ENCODE results near the gene ASPA. TPM values are rescaled to one million over a fixed set of nuclear protein-coding genes. Genes with fewer than 3 reads are reported as not detected.

The ASPA gene
- total and polyA plus RNA-seq, 2 donors (not counting 3 experiments of a cell fraction or from before 2014, with no cell fraction given): 0.01 TPM; not detected in 1

DNA sequence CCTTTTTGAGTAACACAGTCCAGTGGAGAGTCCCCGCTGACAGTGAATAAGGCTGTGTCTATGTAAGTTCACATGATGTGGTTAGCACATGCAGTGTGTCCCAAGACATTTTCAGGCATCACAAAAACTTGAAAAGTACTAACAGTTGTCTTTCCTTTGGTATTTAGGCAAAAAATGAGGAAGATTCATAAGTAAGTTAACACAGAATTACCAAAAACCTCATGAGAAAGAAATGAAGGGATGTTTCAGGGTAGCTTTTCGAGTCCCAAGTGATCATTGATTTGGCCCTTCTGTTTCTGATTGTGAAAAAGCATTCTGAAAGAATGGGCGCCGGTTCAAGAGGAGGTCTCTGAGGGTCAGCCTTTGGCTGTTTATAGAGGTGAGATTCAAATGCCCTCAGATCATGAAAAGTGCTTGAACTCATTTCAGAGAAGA lies 529 bp upstream of the ASPA start:
- FAIRE-seq: no peak

DNA sequence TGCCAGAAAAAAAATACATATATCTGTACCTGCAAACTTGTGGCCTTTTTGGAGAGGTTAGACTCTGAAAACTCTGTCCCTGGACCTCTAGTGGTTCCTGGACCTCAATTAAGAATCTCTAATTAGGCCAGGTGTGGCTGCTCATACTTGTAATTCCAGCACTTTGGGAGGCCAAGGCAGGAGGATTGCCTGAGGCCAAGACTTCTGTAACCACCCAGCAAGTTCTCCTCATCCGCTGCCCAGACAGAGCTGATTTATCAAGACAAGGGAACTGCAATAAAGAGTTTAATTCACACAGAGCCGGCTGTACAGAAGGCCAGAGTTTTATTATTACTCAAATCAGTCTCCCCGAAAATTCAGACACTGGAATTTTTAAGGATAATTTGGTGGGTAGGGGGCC lies 4.2 kb downstream of the ASPA start:
- dilution Hi-C loops (cut with MboI; ENCODE audit: extremely low pct_ligation_motif_present, low sequenced_read_pairs): no loop called here

More for the DNA sequence above, 529 bp upstream of the ASPA start:
- intact Hi-C loops (cut with micrococcal nuclease) (no loop called here), dilution Hi-C loops (cut with MboI; ENCODE audit: extremely low pct_ligation_motif_present, low sequenced_read_pairs) (no loop called here)
- BruUV-seq (replicated peaks): no TSS peak
- Histone ChIP-seq H3K79me2 (ENCODE audit: control insufficient read depth, insufficient read depth, low read length) (no peaks in the 10 kb centered on the region), H3K4me2 (ENCODE audit: insufficient read depth, low read length) (no peak overlapping the region), H3K36me3 (ENCODE audit: control insufficient read depth in 2 of 2, extremely low read depth in 1 of 2, insufficient read depth in 2 of 2, low read length in 2 of 2) (no peaks in the 10 kb centered on the region), H3K9ac (replicated peaks; ENCODE audit: extremely low read depth, insufficient read depth, low read length) (no peak overlapping the region), H3K27me3 (ENCODE audit: control insufficient read depth in 2 of 2, insufficient read depth in 2 of 2, low read length in 2 of 2) (no peaks in the 10 kb centered on the region), H3K4me3 (replicated peaks in 1 of 3; ENCODE audit: insufficient read depth in 1 of 3, low read depth in 1 of 3, low read length in 3 of 3) (no peak overlapping the region), H4K20me1 (replicated peaks; ENCODE audit: control insufficient read depth, extremely low read depth, insufficient read depth, low read length) (no peaks in the 10 kb centered on the region), H3K27ac (ENCODE audit: insufficient read depth, low read depth, low read length) (no peak overlapping the region), H3K9me1 (replicated peaks; ENCODE audit: control insufficient read depth, extremely low read depth, insufficient read depth, low read length) (no peaks in the 10 kb centered on the region), H3K4me1 (ENCODE audit: control insufficient read depth, extremely low read depth, insufficient read depth, low read length) (no peaks in the 10 kb centered on the region), H2AFZ (ENCODE audit: low read depth, low read length) (no peak overlapping the region), H3K9me3 (replicated peaks; ENCODE audit: control insufficient read depth, insufficient read depth, low read length) (no peaks in the 10 kb centered on the region)
- no peak for DNase-seq (ENCODE audit: low read depth, low spot score)
- CTCF ChIA-PET: no interaction called here
- POLR2A ChIA-PET: no interaction called here
- TF ChIP-seq, protein P1, sequence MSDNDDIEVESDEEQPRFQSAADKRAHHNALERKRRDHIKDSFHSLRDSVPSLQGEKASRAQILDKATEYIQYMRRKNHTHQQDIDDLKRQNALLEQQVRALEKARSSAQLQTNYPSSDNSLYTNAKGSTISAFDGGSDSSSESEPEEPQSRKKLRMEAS (IDR thresholded peaks at IDR 0.05; ENCODE audit: insufficient read depth, insufficient read length): no peak
- TF ChIP-seq EZH2 (IDR thresholded peaks at IDR 0.05; ENCODE audit: borderline replicate concordance, low read depth, low read length, severe bottlenecking): no peak
- TF ChIP-seq, protein P2, sequence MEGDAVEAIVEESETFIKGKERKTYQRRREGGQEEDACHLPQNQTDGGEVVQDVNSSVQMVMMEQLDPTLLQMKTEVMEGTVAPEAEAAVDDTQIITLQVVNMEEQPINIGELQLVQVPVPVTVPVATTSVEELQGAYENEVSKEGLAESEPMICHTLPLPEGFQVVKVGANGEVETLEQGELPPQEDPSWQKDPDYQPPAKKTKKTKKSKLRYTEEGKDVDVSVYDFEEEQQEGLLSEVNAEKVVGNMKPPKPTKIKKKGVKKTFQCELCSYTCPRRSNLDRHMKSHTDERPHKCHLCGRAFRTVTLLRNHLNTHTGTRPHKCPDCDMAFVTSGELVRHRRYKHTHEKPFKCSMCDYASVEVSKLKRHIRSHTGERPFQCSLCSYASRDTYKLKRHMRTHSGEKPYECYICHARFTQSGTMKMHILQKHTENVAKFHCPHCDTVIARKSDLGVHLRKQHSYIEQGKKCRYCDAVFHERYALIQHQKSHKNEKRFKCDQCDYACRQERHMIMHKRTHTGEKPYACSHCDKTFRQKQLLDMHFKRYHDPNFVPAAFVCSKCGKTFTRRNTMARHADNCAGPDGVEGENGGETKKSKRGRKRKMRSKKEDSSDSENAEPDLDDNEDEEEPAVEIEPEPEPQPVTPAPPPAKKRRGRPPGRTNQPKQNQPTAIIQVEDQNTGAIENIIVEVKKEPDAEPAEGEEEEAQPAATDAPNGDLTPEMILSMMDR (IDR thresholded peaks at IDR 0.05; ENCODE audit: extremely low read depth in 1 of 2, insufficient read depth in 1 of 2, low read depth in 1 of 2, low read length in 2 of 2): no peak

More for the DNA sequence above, 4.2 kb downstream of the ASPA start:
- no peaks in the 10 kb centered on the region for H3K36me3 ChIP-seq (ENCODE audit: control insufficient read depth in 2 of 2, extremely low read depth in 1 of 2, insufficient read depth in 2 of 2, low read length in 2 of 2)
- no peaks in the 10 kb centered on the region for H3K4me1 ChIP-seq (ENCODE audit: control insufficient read depth, extremely low read depth, insufficient read depth, low read length)
- no peaks in the 10 kb centered on the region for H3K9me3 ChIP-seq (replicated peaks; ENCODE audit: control insufficient read depth, insufficient read depth, low read length)
- H3K9ac ChIP-seq (replicated peaks; ENCODE audit: extremely low read depth, insufficient read depth, low read length): no peak overlapping the region
- H3K79me2 ChIP-seq (ENCODE audit: control insufficient read depth, insufficient read depth, low read length): no peaks in the 10 kb centered on the region
- no TSS peak for BruUV-seq (replicated peaks)
- no peak overlapping the region for H2AFZ ChIP-seq (ENCODE audit: low read depth, low read length)
- no peak for FAIRE-seq
- no peak overlapping the region for H3K27ac ChIP-seq (ENCODE audit: insufficient read depth, low read depth, low read length)
- no peaks in the 10 kb centered on the region for H3K9me1 ChIP-seq (replicated peaks; ENCODE audit: control insufficient read depth, extremely low read depth, insufficient read depth, low read length)
- TF ChIP-seq, protein P1 (IDR thresholded peaks at IDR 0.05; ENCODE audit: insufficient read depth, insufficient read length): no peak
- H4K20me1 ChIP-seq (replicated peaks; ENCODE audit: control insufficient read depth, extremely low read depth, insufficient read depth, low read length): no peaks in the 10 kb centered on the region
- H3K4me2 ChIP-seq (ENCODE audit: insufficient read depth, low read length): no peak overlapping the region
- CTCF ChIA-PET: no interaction called here
- intact Hi-C loops (cut with micrococcal nuclease): no loop called here
- H3K27me3 ChIP-seq (ENCODE audit: control insufficient read depth in 2 of 2, insufficient read depth in 2 of 2, low read length in 2 of 2): no peaks in the 10 kb centered on the region
- POLR2A ChIA-PET: no interaction called here
- H3K4me3 ChIP-seq (replicated peaks in 1 of 3; ENCODE audit: insufficient read depth in 1 of 3, low read depth in 1 of 3, low read length in 3 of 3): no peak overlapping the region
- DNase-seq (ENCODE audit: low read depth, low spot score): no peak

Data from endothelial cell of umbilical vein (primary cell).